Stomach (tissue), 9 donors: ENCODE measurements around the gene AGAP1. TPM values are rescaled to one million over a fixed set of nuclear protein-coding genes. Genes with fewer than 3 reads are reported as not detected.

Experiments used
- DNase-seq, 2 donors: peaks; one replicate each; pipeline versions ENCODE4 v3.0.0 to v3.0.0-alpha.2; 2013 to 2019
- H3K27ac ChIP-seq, 5 donors: fragments of 200-600 bp in 4 of 5; sonication (generic) in 4 of 5; one replicate each; pipeline ENCODE4 v1.5.1; 2013 to 2019; ENCODE audit warnings: mild to moderate bottlenecking in 1 of 5, moderate library complexity in 1 of 5
- H3K27me3 ChIP-seq, 3 donors: fragments of 200-600 bp; sonication (generic); one replicate each; pipeline ENCODE4 v1.5.1; 2017 to 2019; ENCODE audit warnings: mixed run types in 1 of 3
- H3K36me3 ChIP-seq, 4 donors: fragments of 200-600 bp; sonication (generic); 1 replicate in 3 of 4; 2 replicates in 1 of 4; pipeline ENCODE4 v1.5.1; 2016 to 2019
- H3K4me1 ChIP-seq, 4 donors: fragments of 200-600 bp; sonication (generic); one replicate each; pipeline ENCODE4 v1.5.1; 2016 to 2019
- H3K4me3 ChIP-seq, 4 donors: fragments of 200-600 bp; sonication (generic) in 3 of 4; one replicate each; pipeline ENCODE4 v1.5.1; 2016 to 2019; ENCODE audit warnings: mild to moderate bottlenecking in 1 of 4
- H3K9me3 ChIP-seq, 4 donors: fragments of 200-600 bp; sonication (generic); one replicate each; pipeline ENCODE4 v1.5.1; 2016 to 2019
- CTCF ChIP-seq, 7 experiments: fragments of 450-650 bp in 4 of 7; fragments of 200-600 bp in 3 of 7; sonication (generic) in 3 of 7; IDR thresholded peaks; one replicate each; pipeline ENCODE4 v1.5.1; 2016 to 2019; ENCODE audit warnings: antibody characterized with exemption in 7 of 7, control low read depth in 2 of 7, mild to moderate bottlenecking in 1 of 7
- EP300 ChIP-seq: sonication (generic); formaldehyde crosslinking; IDR thresholded peaks from one replicate; pipeline ENCODE4 v1.6.1; 2017; ENCODE audit warnings: antibody characterized with exemption
- POLR2A ChIP-seq, 4 donors: fragments of 450-650 bp; IDR thresholded peaks; one replicate each; pipeline ENCODE4 v1.6.1; 2016; ENCODE audit warnings: antibody characterized with exemption in 4 of 4, control low read depth in 2 of 4, mild to moderate bottlenecking in 1 of 4, moderate library complexity in 1 of 4
- POLR2AphosphoS5 ChIP-seq, 3 donors: sonication (generic); formaldehyde crosslinking; IDR thresholded peaks; one replicate each; pipeline ENCODE4 v1.6.1; 2016; ENCODE audit warnings: antibody characterized with exemption in 3 of 3
- WGBS, 5 donors: extraction: QIAGEN DNeasy Blood & Tissue Kit in 3 of 5; methylation state at CpG; one replicate each; pipeline versions ENCODE4 v1.1.5 to v1.1.7; 2013 to 2018; 5-methylcytosine and 5-hydroxymethylcytosine counted together
- intact Hi-C: fragments of 100-400 bp; cut with DNase I; formaldehyde crosslinking; loops from one replicate; pipeline ENCODE4 v1.15.1; 2023; ENCODE audit warnings: low total_unique reads
- polyA plus RNA-seq, 3 donors: library from polyadenylated mRNA; stranded (reverse); fragments of 200-250 nt; gene quantifications; one replicate each; pipeline ENCODE4 v1.2.3, GENCODE V29; 2013
- total RNA-seq, 5 donors: library from RNA; depleted of rRNA; stranded (reverse); fragments of >200 nt; gene quantifications; one replicate each; pipeline versions ENCODE4 v1.1.0 to v1.2.3, GENCODE V29; 2014 to 2016
- donor health status: healthy with polysubstance abuse.
- donor health status: Bipolar disorder and iron deficiency.
- donor health status: healthy.

Gene AGAP1
- total and polyA plus RNA-seq, 8 donors, result 4.2 to 139 (median 35.0) TPM

DNA sequence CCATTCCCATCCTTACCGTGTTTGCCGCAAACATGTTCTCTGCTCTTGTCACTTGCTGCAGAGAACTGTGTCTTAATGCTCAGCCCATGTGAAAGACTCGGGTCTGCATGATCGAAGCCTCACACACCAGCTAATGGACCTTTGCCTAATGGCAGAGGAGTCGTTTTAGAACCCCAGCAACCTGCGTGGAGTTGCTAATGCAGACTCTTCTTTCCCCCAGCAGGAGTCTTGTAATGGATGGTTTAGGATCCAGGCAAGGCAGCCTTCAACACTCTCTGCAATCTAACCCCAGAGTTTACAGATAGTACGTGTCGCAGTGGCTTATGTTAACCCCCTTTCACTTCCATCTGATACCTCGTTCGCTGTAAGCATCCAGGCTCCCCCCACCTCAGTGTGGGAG lies 316.4 kb downstream of the AGAP1 start:
- Histone ChIP-seq H3K9me3 (no peaks in the 10 kb centered on the region), H3K27me3 (no peaks in the 10 kb centered on the region), H3K36me3 (peaks cover 32 to 92% (median 89%) of the 10 kb centered on the region in 4 donors), H3K4me3 (no peak overlapping the region), H3K27ac (no peak overlapping the region), H3K4me1 (no peaks in the 10 kb centered on the region)
- TF ChIP-seq CTCF (IDR thresholded peaks at IDR 0.05), result no peak
- no peak for TF ChIP-seq EP300
- TF ChIP-seq POLR2A (IDR thresholded peaks at IDR 0.05), result no peak
- no peak for TF ChIP-seq POLR2AphosphoS5 (IDR thresholded peaks at IDR 0.05)
- intact Hi-C loops, result no loop called here
- no peak for DNase-seq
- 79 to 85% (median 85%) methylated on average over 10 of the region's 10 CpGs for WGBS, 5 donors

GRCh38 chr2:235810846-235811245 lies 317.0 kb downstream of the AGAP1 start:
- Histone ChIP-seq H3K4me3 (no peak overlapping the region), H3K4me1 (no peaks in the 10 kb centered on the region)
- WGBS, 5 donors, result 86 to 90% (median 88%) methylated on average over 10 of the region's 10 CpGs

GRCh38 chr2:235811446-235812184 lies 317.8 kb downstream of the AGAP1 start:
- Histone ChIP-seq H3K4me3 (no peak overlapping the region), H3K4me1 (peaks cover 0 to under 1% (median 0%) of the 10 kb centered on the region in 4 donors), H3K9me3 (no peaks in the 10 kb centered on the region), H3K36me3 (peaks cover 32 to 92% (median 86%) of the 10 kb centered on the region in 4 donors), H3K27ac (no peak overlapping the region), H3K27me3 (no peaks in the 10 kb centered on the region)
- WGBS, 5 donors, result 92 to 94% (median 93%) methylated on average over 20 of the region's 20 CpGs
- no peak for TF ChIP-seq EP300
- TF ChIP-seq POLR2AphosphoS5 (IDR thresholded peaks at IDR 0.05), result no peak
- intact Hi-C loops, result no loop called here
- DNase-seq, result no peak

More at GRCh38 chr2:235810846-235811245, 317.0 kb downstream of the AGAP1 start:
- no peak for DNase-seq
- H3K27me3 ChIP-seq, result no peaks in the 10 kb centered on the region
- H3K36me3 ChIP-seq, result peaks cover 32 to 94% (median 92%) of the 10 kb centered on the region in 4 donors
- intact Hi-C loops, result no loop called here
- H3K9me3 ChIP-seq, result no peaks in the 10 kb centered on the region
- TF ChIP-seq POLR2AphosphoS5 (IDR thresholded peaks at IDR 0.05), result no peak
- TF ChIP-seq CTCF (IDR thresholded peaks at IDR 0.05), result no peak
- no peak for TF ChIP-seq POLR2A (IDR thresholded peaks at IDR 0.05)
- no peak for TF ChIP-seq EP300
- no peak overlapping the region for H3K27ac ChIP-seq

DNA sequence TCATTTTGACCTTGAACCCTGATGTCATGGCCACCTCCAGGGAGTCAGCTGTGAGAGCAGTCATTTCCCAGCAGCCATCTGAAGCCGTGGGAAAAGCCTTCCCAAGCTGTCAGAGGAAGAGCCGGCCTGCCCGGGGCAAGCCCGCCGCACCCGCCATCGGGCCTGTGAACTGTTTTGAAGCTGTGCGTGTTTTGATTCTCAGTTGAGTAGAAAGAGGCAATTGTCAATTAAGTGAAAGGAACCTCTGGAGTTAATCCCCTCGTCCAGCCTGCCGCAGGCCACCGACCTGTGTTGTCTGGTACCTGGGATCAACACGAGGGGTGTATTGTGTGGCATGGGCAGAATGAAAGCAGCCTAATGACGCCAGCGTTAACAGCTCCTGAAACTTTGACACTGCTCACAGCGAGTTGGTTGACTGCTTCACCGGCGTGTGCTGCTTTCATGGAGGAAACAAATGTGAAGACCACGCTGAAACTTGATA lies 318.4 kb downstream of the AGAP1 start:
- 91 to 92% (median 91%) methylated on average over 12 to 18 of the region's 18 CpGs for WGBS, 5 donors
- Histone ChIP-seq H3K27ac (no peak overlapping the region), H3K4me1 (peaks cover 0 to 7% (median 0%) of the 10 kb centered on the region in 4 donors), H3K4me3 (no peak overlapping the region), H3K9me3 (no peaks in the 10 kb centered on the region), H3K36me3 (peaks cover 30 to 91% (median 81%) of the 10 kb centered on the region in 4 donors), H3K27me3 (no peaks in the 10 kb centered on the region)
- DNase-seq, result no peak
- no peak for TF ChIP-seq EP300
- no peak for TF ChIP-seq CTCF (IDR thresholded peaks at IDR 0.05)
- TF ChIP-seq POLR2AphosphoS5 (IDR thresholded peaks at IDR 0.05), result no peak
- TF ChIP-seq POLR2A (IDR thresholded peaks at IDR 0.05), result no peak
- intact Hi-C loops, result no loop called here

DNA sequence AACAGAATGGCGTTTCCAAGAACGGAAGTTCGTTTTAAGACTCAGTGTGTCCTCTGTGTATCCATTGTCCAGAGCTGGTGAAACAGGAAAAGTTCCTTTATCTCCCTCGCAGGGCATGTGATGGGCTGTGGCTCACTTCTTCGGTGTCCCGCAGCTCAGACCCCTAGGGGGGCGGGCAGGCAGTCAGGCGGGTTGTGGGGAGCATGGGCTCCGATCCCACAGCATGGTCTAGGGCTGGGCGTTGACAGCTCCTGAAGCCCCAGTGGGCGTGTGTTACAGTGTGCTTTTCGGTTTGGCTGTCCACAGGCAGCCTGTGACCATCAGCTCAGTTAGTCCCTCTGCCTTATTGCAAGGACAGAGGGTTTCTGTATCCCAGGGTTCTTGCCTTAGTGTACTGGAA lies 319.6 kb downstream of the AGAP1 start:
- Histone ChIP-seq H3K36me3 (peaks cover 26 to 80% (median 72%) of the 10 kb centered on the region in 4 donors), H3K27me3 (no peaks in the 10 kb centered on the region), H3K9me3 (no peaks in the 10 kb centered on the region), H3K27ac (no peak overlapping the region), H3K4me1 (peaks cover 0 to 11% (median 0%) of the 10 kb centered on the region in 4 donors), H3K4me3 (no peak overlapping the region)
- intact Hi-C loops, result no loop called here
- DNase-seq, result no peak
- WGBS, 5 donors, result 93 to 98% (median 95%) methylated on average over 9 to 12 of the region's 12 CpGs
- TF ChIP-seq EP300, result no peak
- TF ChIP-seq POLR2AphosphoS5 (IDR thresholded peaks at IDR 0.05), result no peak
- TF ChIP-seq CTCF (IDR thresholded peaks at IDR 0.05), result no peak
- no peak for TF ChIP-seq POLR2A (IDR thresholded peaks at IDR 0.05)
